GM20000 (cell line): ENCODE results near the gene LRP3.

Experiments
- DNase-seq: peaks from one replicate; pipeline ENCODE4 v3.0.0; 2012; ENCODE audit warnings: low spot score
- TF ChIP-seq, protein P1 (sequence below): IDR thresholded peaks from 2 replicates; pipeline ENCODE4 v1.5.1; 2012; ENCODE audit warnings: mild to moderate bottlenecking, control low read depth; ENCODE audit errors: extremely low read depth, missing control alignments

LRP3 gene

DNA sequence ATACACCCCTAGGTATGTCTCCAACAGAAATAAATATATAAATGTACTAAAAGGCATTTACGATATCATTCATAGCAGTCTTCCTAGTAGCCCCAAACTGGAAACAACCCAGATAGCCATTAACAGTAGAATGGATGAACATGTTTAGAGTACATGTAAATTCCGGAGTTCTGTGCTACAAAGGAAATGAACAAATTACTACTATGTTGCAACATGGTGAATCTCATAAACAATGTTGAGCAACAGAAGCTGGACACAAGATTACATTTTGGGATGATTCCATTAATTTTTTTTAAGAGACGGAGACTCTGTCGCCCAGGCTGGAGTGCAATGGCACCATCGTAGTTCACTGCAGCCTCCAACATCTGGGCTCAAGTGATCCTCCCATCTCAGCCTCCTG lies 37.4 kb downstream of the LRP3 start:
- DNase-seq: no peak
- TF ChIP-seq, protein P1, sequence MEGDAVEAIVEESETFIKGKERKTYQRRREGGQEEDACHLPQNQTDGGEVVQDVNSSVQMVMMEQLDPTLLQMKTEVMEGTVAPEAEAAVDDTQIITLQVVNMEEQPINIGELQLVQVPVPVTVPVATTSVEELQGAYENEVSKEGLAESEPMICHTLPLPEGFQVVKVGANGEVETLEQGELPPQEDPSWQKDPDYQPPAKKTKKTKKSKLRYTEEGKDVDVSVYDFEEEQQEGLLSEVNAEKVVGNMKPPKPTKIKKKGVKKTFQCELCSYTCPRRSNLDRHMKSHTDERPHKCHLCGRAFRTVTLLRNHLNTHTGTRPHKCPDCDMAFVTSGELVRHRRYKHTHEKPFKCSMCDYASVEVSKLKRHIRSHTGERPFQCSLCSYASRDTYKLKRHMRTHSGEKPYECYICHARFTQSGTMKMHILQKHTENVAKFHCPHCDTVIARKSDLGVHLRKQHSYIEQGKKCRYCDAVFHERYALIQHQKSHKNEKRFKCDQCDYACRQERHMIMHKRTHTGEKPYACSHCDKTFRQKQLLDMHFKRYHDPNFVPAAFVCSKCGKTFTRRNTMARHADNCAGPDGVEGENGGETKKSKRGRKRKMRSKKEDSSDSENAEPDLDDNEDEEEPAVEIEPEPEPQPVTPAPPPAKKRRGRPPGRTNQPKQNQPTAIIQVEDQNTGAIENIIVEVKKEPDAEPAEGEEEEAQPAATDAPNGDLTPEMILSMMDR: no peak

DNA sequence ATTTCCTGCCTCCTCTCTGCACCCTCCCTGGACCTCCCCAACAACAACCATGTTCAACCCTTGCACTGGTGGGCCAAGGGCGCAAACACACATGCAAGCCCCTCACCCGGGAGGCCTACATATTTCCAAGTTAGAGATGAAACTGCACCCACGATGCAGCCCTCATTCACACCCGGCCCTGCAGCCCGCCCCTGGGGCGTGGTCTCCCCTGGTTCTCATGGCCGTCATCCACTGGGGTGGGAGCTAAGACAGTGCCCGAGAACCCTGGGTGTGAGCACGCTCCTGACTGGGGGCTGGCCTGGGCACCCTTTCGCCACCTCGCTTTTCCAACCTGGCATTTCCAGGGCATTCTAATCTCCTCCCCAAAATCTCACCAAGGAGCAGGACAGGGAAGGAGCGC lies 38.5 kb downstream of the LRP3 start:
- DNase-seq: no peak
- TF ChIP-seq, protein P1: no peak

DNA sequence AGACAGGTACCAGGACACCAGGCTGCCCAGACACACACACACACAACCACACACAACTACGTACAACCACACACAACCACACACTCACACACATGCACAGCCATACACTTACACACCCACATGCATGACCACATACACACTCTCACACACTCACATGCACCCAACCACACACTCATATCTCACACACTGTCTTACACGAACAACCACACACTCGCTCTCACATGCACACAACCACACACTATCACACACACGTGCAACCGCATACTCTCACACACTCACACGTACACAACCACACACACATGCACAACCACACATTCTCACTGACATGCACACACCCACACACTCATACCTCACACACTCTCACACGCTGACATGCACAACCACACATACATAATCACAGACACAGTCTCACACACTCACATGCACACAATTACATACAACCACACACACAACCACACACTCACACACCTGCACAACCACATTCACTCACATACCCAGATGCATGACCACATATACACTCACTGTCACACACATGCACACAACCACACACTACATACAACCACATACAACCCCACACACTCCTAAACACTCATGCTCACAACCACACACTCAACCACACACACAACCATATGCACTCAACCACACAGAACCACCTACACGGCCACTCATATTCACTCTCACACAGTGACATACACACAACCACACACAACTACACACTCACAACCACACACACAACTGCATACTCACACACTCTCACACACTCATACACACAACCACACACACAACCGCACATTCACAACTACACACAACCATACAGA lies 39.1 kb downstream of the LRP3 start:
- no peak for DNase-seq
- TF ChIP-seq, protein P1: no peak

DNA sequence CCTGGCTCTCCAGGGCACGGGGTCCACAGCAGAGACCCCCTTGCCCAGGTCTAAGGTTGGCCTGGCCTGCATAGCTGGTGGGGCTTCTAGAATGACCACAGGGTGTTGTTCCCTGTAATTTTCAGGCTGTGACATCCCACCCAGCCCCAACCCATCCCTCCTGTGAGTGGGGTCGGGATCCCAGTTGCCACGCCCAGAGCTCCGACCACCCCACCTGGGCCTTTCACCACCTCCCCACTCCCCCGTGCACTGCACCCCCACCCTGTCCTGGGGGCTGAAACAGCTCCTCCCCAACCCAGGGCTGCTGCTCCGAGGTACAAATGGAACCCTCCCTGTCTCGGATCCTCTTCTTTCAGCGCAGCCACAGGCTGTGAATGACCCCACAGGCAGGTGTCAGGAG lies 40.0 kb downstream of the LRP3 start:
- no peak for DNase-seq
- TF ChIP-seq, protein P1: no peak

DNA sequence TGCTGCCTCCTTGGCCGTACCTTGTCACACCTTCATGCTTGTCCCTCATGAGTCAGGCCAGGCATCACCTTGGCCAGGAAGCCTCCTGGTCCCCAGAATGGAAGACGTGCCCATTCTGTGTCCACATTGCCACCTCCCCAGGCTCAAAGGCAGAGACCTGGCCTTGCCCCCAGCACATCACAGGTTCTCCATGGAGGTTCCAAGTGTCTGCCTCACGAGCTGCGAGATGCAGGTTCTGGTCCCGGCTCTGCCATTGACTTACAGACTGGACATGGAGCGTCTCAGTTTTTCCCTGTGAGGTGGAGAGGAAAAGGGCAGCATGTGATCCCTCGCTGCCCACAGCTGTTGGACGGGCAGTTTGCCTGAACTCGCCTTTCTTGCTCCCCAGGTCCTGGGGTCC lies 40.6 kb downstream of the LRP3 start:
- DNase-seq: no peak
- TF ChIP-seq, protein P1: no peak

DNA sequence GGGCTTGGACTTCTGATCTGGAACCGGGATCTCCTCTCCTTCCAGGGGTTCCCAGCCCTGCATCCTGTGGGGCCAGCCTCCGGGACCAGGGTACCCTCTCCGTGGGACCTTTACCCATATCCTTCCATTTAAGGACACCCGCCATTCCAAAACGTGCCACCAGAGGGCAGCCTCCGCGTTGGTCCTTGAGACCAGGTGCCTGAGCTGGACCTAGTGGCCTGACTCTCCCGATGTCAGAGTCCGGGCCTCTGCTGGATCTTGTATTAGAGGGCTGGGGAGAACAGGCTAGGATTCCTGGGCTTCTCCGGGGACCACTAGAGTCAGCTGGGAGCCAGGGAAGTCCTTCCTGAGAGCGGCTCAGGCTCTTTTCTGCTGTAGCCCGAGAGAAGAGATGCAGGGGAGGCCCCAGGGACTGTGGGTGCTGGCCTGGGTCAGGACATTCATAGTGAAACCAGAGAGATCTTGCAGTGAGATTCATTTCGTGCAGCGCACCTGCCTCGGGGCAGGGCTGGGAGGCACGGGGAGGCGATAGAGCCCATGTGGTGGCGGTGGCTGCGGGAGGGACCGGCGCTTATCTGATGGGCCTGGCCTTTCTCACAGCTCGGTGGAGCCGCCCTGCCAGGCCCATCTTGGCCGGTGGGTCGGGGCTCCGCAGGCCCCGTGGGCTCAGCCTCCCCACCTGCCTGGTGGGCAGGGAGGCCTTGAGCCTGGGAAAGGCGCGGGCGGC lies 41.3 kb downstream of the LRP3 start:
- DNase-seq: peak; percentile 94
- TF ChIP-seq, protein P1: peak; percentile 69

DNA sequence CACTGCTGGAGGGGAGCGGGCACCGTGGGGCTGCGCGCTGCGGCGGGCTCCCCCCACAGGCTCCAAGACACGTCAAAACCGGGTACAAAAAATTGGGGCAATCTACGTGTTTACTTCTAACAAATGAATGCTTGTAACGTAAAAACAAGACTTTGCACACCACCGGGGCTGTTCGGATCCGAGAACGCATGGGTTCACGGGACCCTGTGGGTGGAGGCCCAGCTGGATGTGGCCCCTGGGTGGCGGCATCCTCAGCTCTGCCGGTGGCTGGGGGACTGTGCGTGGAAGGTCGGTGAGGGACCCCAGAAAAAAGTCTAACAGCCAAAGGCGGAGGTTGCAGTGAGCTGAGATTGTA lies 41.8 kb downstream of the LRP3 start:
- no peak for DNase-seq
- TF ChIP-seq, protein P1: no peak
